Measurements from ENCODE around the gene PTPRE. TPM values are rescaled to one million over a fixed set of nuclear protein-coding genes. Genes with fewer than 3 reads are reported as not detected.
A peak's percentile ranks its signal among the peaks of the same experiment; 100 is the strongest.

Gene PTPRE
- total RNA-seq, 1 experiment from 2014 or later, result 2.8 TPM

GRCh38 chr10:127920306-127921074 lies 13.6 kb downstream of the PTPRE start:
- DNase-seq (ENCODE audit: low read depth), result no peak
- in situ Hi-C loops (cut with HindIII; ENCODE audit: low pct_unique_long_range_greater_than_20kb, low sequenced_read_pairs), result no loop called here

DNA sequence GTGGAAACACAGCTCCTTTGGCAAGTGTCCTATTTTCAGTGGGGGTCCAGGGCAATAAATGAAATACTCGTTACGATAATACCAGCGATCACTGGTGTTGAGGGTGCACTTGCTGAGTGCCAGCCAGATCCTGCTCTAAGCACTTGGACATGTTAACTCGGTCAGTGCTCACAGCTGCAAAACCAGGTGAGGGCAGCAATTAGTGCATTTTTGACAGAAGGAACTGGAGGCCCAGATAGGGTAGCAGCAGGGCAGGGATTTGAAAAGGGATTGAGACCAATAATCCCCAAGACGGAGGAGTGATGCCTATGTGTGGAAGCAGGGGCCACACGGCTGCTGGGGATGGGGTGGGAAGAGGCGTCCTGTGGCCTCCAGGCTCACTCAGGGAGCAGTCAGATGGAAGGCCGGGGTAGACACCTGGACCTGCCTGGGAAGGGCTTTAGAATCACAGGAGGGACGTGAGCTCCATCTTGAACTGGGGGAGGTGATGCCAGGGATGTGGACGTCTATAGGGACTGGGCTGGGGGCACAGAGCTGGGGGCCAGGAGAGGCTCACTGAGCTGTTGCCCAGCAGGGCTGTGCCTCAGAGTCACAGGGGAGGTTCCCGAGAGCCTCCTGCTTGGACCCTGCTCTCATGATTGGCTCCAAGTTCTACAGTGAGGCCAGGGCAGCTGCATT lies 14.3 kb downstream of the PTPRE start:
- in situ Hi-C loops (cut with HindIII; ENCODE audit: low pct_unique_long_range_greater_than_20kb, low sequenced_read_pairs), result no loop called here

GRCh38 chr10:127921753-127922145 lies 14.8 kb downstream of the PTPRE start:
- no peak for DNase-seq (ENCODE audit: low read depth)
- in situ Hi-C loops (cut with HindIII; ENCODE audit: low pct_unique_long_range_greater_than_20kb, low sequenced_read_pairs), result no loop called here

More for the DNA sequence above, 14.3 kb downstream of the PTPRE start:
- no peak for DNase-seq (ENCODE audit: low read depth)

GRCh38 chr10:127922206-127922605 lies 15.3 kb downstream of the PTPRE start:
- no peak for DNase-seq (ENCODE audit: low read depth)
- in situ Hi-C loops (cut with HindIII; ENCODE audit: low pct_unique_long_range_greater_than_20kb, low sequenced_read_pairs), result no loop called here

GRCh38 chr10:127922675-127923366 lies 15.9 kb downstream of the PTPRE start:
- in situ Hi-C loops (cut with HindIII; ENCODE audit: low pct_unique_long_range_greater_than_20kb, low sequenced_read_pairs), result no loop called here
- peak; percentile 85 for DNase-seq (ENCODE audit: low read depth)

DNA sequence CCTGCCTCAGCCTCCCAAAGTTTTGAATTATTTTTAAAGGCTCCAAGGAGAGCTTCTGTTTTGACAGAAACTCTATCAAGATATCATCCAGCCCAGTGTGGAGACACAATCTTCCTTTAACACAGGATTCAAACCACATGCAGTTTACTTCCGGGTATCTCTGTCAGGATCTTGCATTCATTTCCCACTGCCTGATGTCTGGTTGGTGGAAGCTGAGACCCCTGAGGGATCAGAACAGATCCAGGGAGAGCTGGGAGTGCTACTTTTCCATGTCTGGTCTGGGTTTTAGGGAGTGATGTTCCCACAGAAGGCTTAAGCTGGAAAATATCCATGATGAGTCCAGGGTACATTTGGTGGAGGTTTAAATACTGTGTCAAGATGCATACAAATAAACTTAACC lies 16.7 kb downstream of the PTPRE start:
- DNase-seq (ENCODE audit: low read depth), result no peak
- in situ Hi-C loops (cut with HindIII; ENCODE audit: low pct_unique_long_range_greater_than_20kb, low sequenced_read_pairs), result no loop called here

DNA sequence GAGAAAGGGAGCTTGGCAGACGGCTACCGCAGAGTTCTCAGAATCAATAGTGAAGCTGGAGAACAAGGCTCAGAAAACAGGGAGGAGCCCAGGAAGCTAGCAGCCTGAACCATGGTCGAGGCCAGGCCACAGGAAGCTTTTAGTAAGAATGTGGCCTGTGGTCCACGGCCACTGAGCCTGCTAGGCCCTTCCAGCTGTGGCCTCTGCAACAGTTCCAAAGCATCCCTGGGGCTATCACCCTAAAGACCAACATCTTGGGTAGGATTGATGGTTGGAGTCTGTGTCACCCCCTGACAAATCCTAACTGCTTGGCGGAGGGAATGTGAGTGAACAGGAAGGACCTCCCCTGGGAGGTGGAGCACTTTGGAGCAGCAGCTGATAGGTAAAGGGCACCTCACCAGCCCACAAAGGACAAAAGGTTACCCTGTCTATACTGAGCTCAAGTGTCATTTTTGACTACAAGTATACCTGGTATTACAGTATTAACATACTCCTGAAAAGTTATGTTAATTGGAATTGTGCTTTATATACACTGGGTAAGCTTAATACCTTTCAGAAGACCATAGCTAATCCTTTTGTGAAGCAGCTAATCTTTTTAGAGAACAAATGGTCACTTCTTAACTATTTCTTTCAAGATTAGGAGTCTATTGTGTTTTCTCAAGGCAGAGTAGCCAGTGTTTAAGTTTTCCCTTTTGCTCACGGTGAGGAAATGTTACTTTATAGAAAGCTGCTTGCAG lies 18.7 kb downstream of the PTPRE start:
- in situ Hi-C loops (cut with HindIII; ENCODE audit: low pct_unique_long_range_greater_than_20kb, low sequenced_read_pairs), result no loop called here
- DNase-seq (ENCODE audit: low read depth), result no peak

DNA sequence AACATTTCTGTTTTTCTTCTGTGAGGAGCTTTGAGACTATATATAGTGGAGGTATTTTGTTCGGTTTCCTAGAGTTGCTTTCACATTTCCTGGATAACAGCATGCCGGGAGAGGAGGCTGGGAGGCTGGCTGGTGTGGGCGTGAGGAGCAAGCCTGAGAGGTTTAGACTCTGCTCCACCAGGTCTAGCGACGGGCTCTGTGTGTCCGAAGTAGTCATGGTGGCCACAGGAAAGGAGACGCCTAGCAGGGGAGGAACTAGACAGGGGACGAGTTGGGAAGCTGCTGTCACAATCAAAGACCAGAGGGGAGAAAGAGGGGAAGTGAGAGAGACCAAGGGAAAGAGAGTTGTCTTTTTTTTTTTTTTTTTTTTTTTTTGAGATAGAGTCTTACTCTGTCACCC lies 19.6 kb downstream of the PTPRE start:
- in situ Hi-C loops (cut with HindIII; ENCODE audit: low pct_unique_long_range_greater_than_20kb, low sequenced_read_pairs), result no loop called here
- no peak for DNase-seq (ENCODE audit: low read depth)

GRCh38 chr10:127928021-127928806 lies 21.3 kb downstream of the PTPRE start:
- peak; percentile 22 for DNase-seq (ENCODE audit: low read depth)
- in situ Hi-C loops (cut with HindIII; ENCODE audit: low pct_unique_long_range_greater_than_20kb, low sequenced_read_pairs), result no loop called here

GRCh38 chr10:127932521-127933270 lies 25.8 kb downstream of the PTPRE start:
- in situ Hi-C loops (cut with HindIII; ENCODE audit: low pct_unique_long_range_greater_than_20kb, low sequenced_read_pairs), result no loop called here
- DNase-seq (ENCODE audit: low read depth), result no peak

DNA sequence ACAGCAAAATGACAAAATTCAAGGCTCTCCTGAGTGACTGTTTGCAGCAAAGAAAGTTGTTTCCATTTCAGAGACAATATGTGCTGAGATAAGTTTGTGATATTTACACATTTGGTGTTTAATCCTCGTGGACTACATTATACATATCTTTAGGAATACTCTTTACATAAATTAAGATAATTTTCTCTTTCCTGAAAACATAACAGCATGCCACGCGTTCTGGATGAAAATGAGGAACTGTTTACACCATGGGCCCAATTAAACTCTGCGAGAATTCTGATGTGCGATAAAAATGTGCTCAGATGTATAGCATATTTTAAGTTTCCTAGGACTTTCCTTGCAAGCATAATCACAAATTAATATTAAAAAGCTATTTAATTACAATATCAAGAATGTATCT lies 26.4 kb downstream of the PTPRE start:
- no peak for DNase-seq (ENCODE audit: low read depth)
- in situ Hi-C loops (cut with HindIII; ENCODE audit: low pct_unique_long_range_greater_than_20kb, low sequenced_read_pairs), result no loop called here

DNA sequence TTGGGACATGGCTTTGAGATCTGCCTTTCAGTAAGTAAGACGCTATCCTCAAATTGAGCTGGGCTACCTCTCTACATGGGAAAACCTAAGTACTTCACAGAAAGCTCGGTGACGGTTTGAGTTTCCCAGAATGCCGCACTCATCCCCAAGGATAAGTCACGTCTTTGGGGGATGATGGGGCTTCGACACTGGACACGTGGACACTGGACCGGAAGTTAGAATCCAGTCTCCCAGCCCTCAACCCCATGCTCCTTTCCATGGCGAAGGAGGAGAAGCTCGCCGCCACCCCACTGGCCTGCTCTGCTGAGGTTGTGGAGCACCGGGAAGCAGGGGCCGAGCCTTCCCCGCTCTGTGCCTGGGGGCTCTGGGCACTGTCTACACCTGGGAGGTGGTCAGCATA lies 27.5 kb downstream of the PTPRE start:
- DNase-seq (ENCODE audit: low read depth), result no peak
- in situ Hi-C loops (cut with HindIII; ENCODE audit: low pct_unique_long_range_greater_than_20kb, low sequenced_read_pairs), result no loop called here

DNA sequence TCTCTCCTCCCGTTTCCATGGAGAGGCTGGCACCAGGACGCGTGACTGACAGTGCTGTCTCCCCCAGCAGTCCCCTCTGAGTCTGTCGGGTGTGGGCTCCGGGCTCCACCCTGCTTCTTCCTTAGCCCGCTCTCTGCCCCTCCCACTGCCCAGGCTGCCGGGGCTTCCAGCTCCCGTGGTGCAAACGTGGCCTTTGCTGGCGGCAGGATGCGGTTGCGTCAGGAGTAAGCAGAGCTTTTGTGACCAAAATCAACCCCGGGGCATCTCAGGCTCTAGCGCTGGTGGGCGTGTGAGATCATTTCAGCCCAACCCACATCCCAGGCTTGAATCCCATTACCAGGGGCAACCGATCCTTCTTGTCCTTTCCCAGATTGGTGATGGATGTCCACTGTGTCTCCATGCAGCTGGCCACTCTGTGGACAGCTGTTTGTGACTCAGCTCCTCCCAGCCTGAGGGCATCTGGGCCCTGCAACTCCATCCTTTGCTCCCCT lies 28.2 kb downstream of the PTPRE start:
- in situ Hi-C loops (cut with HindIII; ENCODE audit: low pct_unique_long_range_greater_than_20kb, low sequenced_read_pairs), result no loop called here
- no peak for DNase-seq (ENCODE audit: low read depth)

GRCh38 chr10:127937069-127937468 lies 30.2 kb downstream of the PTPRE start:
- no peak for DNase-seq (ENCODE audit: low read depth)
- in situ Hi-C loops (cut with HindIII; ENCODE audit: low pct_unique_long_range_greater_than_20kb, low sequenced_read_pairs), result no loop called here

DNA sequence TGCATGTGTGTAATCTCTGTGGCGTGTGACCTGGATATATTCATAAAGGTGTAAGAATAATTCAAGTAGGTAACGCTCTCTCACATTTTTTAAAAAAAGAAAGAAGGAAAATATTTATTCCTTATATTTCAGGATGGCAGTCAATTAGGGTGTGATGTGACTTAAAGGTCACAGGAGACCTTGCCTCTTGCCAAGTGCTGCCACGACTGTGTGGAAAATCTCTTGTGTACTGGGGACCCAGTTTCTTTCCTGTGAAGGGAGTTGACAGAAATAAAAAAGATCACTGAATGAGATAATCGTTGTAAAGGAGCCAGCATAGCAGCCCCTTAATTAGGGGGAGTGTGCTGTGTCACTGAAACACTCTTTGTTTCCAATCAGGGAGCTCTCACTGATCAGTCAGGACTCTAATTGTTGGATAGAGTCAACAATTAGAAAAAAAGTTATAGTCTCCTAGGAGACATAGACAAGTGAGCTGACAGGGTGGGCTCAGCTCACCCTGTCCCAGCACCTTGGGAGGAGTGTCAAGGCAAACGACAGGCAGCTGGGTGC lies 31.1 kb downstream of the PTPRE start:
- no peak for DNase-seq (ENCODE audit: low read depth)
- in situ Hi-C loops (cut with HindIII; ENCODE audit: low pct_unique_long_range_greater_than_20kb, low sequenced_read_pairs), result no loop called here

DNA sequence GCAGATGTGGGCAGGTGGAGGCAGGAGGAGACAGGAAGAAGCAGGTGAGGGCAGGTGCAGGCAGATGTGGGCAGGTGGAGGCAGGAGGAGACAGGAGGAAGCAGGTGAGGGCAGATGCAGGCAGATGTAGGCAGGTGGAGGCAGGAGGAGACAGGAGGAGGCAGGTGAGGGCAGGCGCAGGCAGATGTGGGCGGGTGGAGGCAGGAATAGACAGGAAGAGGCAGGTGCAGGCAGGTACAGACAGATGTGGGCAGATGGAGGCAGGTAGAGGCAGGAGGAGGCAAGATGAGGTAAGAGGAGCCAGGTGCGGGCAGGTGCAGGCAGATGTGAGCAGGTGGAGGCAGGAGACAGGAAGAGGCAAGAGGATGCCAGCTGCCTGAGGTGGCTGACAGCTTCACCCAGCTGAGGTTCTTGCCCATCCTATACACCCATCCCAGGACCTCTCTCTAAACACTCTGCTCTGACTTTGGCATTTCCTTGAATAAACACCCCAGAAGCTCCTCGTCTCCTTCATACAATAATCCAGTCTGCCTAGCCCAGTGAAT lies 33.0 kb downstream of the PTPRE start:
- in situ Hi-C loops (cut with HindIII; ENCODE audit: low pct_unique_long_range_greater_than_20kb, low sequenced_read_pairs), result no loop called here
- DNase-seq (ENCODE audit: low read depth), result no peak
